HG03521 (cell line): Measurements from ENCODE around the gene PAPSS2.

Experiments
- ATAC-seq: cut with Tn5 transposase; IDR thresholded peaks from one replicate; pipeline ENCODE4 v1.9.1; 2021; ENCODE audit warnings: mild to moderate bottlenecking, moderate library complexity; ENCODE audit not compliant: unreplicated experiment

Gene PAPSS2

DNA sequence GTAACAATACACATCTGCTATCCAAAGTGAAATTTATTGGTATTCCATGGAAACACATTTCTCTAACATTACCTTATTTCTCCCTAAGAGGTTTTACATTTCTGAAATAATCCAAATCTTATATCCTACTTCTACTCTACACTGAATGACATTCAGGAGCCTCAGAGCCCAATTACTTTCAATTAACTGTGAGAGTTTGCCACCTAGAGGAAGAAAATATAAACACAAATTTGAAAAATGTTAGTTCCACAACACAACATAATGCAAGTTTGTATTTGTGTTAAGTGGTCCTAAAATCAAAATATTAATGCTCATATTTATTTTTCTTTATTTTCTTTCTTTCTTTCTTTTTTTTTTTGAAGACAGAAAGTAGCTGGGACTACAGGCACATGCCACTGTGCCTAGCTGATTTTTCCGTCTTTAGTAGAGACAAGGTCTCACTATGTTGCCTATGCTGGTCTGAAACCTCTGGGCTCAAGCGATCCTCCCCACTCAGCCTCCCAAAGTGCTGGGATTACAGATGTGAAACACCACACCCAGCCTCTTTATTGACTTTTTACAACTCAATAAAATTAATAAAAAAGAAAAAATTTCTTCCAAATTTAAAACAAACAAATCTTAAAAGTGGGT is 112.3 kb downstream of the PAPSS2 start:
- ATAC-seq, result no peak

DNA sequence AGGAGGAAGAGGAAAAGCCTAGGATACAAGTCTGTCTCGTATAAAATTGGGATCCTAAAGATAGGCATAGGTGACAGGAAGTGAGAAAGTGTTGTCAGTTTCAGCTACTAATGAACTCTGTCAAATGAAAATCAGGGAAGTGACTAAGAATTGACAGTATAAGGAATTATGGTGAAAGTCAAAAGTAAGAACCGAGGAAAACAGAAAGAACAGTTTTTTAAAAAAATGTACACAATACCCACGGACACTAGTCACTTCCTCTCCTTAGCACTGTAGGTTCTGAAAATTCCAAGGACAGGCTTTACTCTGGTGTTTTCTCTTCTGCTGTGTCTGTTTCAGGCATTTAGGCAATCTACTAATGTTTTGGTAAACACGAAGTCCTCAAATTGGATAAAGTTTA is 116.1 kb downstream of the PAPSS2 start:
- no peak for ATAC-seq

DNA sequence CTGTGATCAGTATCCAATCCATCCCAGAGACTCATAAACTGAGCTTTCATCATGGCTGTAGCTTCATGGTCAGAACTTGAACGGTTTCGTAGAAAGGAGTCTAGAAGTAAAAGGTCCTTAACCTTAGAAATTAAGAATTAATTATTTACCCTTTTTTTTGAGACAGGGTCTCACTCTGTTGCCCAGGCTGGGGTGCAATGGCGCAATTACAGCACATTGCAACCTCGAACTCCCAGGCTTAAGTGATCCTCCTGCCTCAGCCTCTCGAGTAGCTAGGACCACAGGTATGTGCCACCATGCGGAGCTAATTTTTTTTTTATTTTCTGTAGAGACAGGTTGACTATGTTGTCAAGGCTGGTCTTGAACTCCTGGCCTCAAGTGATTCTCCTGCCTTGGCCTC is 116.7 kb downstream of the PAPSS2 start:
- ATAC-seq, result no peak

DNA sequence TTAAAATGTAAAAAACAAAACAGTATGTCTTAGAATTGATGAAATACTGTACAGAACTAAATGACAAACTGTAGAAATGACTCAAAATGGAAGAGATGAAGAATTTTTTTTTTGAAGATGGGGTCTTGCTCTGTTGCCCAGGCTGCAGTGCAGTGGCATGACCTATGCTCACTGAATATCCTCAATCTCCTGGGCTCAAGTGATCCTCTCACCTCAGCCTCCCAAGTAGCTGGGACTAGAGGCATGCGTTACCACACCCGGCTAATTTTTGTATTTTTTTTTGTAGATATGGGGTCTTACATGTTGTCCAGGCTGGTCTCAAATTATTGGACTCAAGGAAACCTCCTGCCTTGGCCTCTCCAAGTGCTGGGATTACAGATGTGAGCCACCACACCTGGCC is 121.9 kb downstream of the PAPSS2 start:
- no peak for ATAC-seq

DNA sequence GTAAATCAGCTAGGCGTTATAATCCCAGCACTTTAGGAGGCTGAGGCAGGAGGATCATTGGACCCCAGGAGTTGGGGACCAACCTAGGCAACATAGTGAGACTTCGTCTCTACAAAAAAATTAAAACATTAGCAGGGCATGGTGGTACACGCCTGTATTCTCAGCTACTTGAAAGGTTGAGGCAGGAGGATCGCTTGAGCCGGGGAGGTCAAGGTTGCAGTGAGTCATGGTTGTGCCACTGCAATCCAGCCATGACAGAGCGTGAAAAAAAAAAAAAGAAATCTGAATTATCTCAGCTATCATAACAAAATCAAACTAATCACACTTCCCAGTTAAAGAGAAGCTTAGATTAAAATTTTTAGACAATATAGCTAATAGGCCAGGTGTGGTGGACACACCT is 123.0 kb downstream of the PAPSS2 start:
- no peak for ATAC-seq

DNA sequence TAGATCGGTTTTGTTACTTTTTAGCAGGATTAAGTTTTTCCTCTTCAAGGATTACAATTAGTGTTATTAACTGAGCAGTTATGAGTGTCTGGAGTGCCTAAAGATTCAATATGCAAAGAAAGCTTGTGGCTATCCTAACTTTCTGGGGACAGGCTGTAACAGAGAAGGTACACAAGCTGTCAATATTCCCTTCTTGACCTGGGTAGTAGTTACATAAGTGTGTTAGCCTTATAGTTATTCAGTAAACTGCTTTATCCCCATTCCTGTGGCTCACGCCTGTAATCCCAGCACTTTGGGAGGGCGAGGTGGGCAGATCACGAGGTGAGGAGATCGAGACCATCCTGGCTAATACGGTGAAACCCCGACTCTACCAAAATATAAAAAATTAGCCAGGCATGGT is 126.7 kb downstream of the PAPSS2 start:
- ATAC-seq, result no peak

DNA sequence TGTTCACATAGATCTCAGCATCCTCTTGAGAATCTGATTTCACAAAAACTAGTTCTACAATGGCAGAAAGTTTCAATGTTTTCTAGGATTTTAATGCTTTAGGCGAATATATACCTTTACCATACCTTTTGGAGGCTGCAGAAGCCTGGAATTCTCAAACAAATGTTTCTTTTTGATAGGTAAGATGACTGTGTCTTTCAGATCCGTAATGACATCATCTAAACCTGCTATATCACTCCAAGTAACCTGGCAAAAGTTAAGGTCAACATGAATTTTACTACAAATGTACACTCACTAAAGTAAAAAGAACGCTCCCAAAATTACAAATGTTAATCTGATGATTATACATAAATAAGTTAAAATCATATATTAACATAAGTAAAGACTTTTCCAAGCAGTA is 130.5 kb downstream of the PAPSS2 start:
- no peak for ATAC-seq

DNA sequence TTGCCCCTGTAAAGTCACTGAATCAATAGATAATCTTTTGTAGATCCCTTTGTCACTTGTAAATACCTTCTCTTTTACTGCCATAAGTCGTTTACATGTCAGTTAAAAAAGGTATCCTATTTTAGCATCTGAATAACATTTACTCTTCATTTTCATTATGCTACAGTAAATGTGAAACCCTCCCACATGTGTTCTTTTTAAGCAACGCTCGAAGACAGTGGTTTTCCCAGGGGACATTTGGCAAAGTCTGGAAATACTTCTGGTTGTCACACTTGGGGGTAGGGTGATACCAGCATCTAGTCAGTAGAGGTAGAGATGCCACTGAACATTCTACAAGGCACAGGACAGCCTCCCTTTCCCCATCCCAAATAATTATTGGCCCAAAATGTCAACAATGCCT is 134.6 kb downstream of the PAPSS2 start:
- ATAC-seq, result no peak
